Lower leg skin (tissue), 4 donors: ENCODE measurements around the gene OR6Y1. TPM values are rescaled to one million over a fixed set of nuclear protein-coding genes. Genes with fewer than 3 reads are reported as not detected.

Source experiments
- DNase-seq, 2 donors: peaks; one replicate each; pipeline ENCODE4 v3.0.0-alpha.2; 2019; ENCODE audit warnings: low spot score in 2 of 2
- H3K4me3 ChIP-seq: fragments of 200-600 bp; sonication (generic); 2 replicates; pipeline ENCODE4 v1.5.1; 2017; ENCODE audit warnings: mild to moderate bottlenecking, low read depth; ENCODE audit not compliant: poor library complexity, severe bottlenecking
- POLR2A ChIP-seq, 2 donors: fragments of 450-650 bp; IDR thresholded peaks; one replicate each; pipeline ENCODE4 v1.6.1; 2016 to 2017; ENCODE audit warnings: antibody characterized with exemption in 2 of 2, mild to moderate bottlenecking in 1 of 2, moderate library complexity in 1 of 2
- WGBS, 2 donors: methylation state at CpG; one replicate each; pipeline ENCODE4 v1.1.5; 2018; 5-methylcytosine and 5-hydroxymethylcytosine counted together
- intact Hi-C: fragments of 100-400 bp; cut with DNase I; formaldehyde crosslinking; loops from one replicate; pipeline ENCODE4 v1.15.0; 2023; ENCODE audit warnings: low total_unique reads
- total RNA-seq, 4 donors: library from RNA; depleted of rRNA; stranded (reverse); fragments of >200 nt; gene quantifications; one replicate each; pipeline ENCODE4 v1.1.0, GENCODE V29; 2016
- TF ChIP-seq, protein P1 (sequence below), 3 donors: fragments of 450-650 bp; IDR thresholded peaks; one replicate each; pipeline ENCODE4 v1.5.1; 2016; ENCODE audit warnings: antibody characterized with exemption in 3 of 3, mild to moderate bottlenecking in 3 of 3, moderate library complexity in 2 of 3

The OR6Y1 gene
- total RNA-seq, 4 donors from 2014 or later: not detected

DNA sequence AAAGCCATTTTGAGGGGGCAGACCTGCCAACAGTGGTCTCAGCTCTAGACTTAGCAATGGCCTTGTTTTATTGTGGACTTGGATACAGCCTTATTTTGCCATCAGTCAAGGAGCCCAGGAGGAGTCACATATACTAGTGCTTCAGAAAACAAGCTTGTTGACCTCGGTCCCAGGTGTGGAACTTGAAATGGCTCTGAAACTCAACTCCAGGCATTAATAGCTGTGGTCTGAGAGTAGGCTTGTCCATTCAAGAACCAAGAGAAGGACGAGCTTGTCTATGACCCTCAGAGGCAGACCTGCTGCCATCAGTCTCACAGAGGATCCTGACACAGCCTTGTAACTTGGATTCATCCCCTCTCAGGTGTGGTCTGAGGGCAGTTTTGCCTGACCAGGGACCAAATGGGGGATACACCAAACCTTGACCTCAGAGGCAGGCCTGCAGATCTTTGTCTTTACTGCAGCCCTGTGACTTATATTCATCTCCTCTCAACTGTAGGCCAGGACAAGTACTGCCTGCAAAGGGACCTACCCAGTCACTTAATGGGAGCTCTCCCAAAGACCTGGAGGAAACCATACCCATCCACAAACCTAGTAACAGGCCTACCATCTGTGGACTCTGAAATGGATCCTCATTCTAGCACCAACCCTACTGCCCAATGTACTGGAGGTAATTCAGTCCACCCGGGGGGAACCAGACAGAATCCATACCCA is 33.1 kb downstream of the OR6Y1 start:
- intact Hi-C loops: no loop called here
- TF ChIP-seq POLR2A (IDR thresholded peaks at IDR 0.05): no peak
- TF ChIP-seq, protein P1, sequence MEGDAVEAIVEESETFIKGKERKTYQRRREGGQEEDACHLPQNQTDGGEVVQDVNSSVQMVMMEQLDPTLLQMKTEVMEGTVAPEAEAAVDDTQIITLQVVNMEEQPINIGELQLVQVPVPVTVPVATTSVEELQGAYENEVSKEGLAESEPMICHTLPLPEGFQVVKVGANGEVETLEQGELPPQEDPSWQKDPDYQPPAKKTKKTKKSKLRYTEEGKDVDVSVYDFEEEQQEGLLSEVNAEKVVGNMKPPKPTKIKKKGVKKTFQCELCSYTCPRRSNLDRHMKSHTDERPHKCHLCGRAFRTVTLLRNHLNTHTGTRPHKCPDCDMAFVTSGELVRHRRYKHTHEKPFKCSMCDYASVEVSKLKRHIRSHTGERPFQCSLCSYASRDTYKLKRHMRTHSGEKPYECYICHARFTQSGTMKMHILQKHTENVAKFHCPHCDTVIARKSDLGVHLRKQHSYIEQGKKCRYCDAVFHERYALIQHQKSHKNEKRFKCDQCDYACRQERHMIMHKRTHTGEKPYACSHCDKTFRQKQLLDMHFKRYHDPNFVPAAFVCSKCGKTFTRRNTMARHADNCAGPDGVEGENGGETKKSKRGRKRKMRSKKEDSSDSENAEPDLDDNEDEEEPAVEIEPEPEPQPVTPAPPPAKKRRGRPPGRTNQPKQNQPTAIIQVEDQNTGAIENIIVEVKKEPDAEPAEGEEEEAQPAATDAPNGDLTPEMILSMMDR (IDR thresholded peaks at IDR 0.05): no peak
- no peak overlapping the region for H3K4me3 ChIP-seq
- 72 to 91% methylated on average over 3 of the region's 3 CpGs for WGBS, 2 donors
- no peak for DNase-seq

DNA sequence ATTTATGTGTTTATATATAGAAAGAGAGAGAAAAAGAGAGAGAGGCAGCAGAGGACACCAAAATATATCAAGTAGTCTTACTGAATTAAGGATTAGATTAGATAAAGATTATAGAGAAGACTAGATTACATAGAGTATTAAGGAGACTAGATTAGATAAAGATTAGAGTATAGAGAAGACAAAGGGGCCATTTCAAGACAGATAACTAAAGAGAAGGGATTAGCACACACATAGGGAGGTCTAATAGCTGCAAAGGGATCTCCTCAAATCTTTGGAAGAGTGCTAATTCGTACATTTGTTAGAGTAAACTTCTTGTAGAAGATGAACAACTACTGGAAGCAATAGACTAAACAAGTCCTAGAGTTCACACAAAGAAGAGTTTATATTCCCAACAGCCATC is 34.2 kb downstream of the OR6Y1 start:
- no peak overlapping the region for H3K4me3 ChIP-seq
- no peak for TF ChIP-seq POLR2A (IDR thresholded peaks at IDR 0.05)
- TF ChIP-seq, protein P1 (IDR thresholded peaks at IDR 0.05): no peak
- intact Hi-C loops: no loop called here
- 70 to 77% methylated on average over 1 of the region's 1 CpG for WGBS, 2 donors
- DNase-seq: no peak

- no peak overlapping the region for H3K4me3 ChIP-seq
- TF ChIP-seq, protein P1 (IDR thresholded peaks at IDR 0.05): no peak
- TF ChIP-seq POLR2A (IDR thresholded peaks at IDR 0.05): no peak
- no peak for DNase-seq
- intact Hi-C loops: no loop called here
Observed at GRCh38 chr1:158516966-158517365, 37.2 kb downstream of the OR6Y1 start.

GRCh38 chr1:158509471-158510156 is 44.6 kb downstream of the OR6Y1 start:
- intact Hi-C loops: no loop called here
- 32 to 34% methylated on average over 4 of the region's 4 CpGs for WGBS, 2 donors
- no peak overlapping the region for H3K4me3 ChIP-seq

DNA sequence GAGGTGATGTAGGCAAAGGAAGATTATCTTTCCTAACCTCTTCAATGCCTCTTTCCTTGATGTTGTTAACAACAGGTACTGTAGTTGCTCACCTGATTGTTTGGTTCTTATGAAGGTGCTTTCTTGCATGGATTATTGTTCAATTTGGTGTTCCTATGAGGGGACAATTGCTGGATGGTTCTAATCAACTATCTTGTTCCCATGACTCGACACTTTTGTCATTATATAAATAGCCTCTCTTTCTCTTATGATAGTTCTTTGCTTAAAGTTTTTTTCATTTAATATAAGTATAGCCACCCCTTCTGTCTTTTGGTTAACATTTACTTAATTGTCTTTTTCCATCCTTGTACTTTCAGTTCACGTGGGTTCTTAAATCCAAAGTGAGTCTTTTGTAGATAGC is 46.7 kb downstream of the OR6Y1 start:
- intact Hi-C loops: loop anchor here (2.0 kb wide), 1 partner anchor 45 kb away; no protein-coding TSS in a partner anchor
- 89 to 90% methylated on average over 2 of the region's 2 CpGs for WGBS, 2 donors
- no peak for DNase-seq
- no peak overlapping the region for H3K4me3 ChIP-seq
- TF ChIP-seq, protein P1 (IDR thresholded peaks at IDR 0.05): no peak
- TF ChIP-seq POLR2A (IDR thresholded peaks at IDR 0.05): no peak

More at GRCh38 chr1:158509471-158510156, 44.6 kb downstream of the OR6Y1 start:
- TF ChIP-seq, protein P1 (IDR thresholded peaks at IDR 0.05): no peak
- TF ChIP-seq POLR2A (IDR thresholded peaks at IDR 0.05): no peak
- no peak for DNase-seq
